ENCODE results near the gene HOXD12.

The HOXD12 gene

DNA sequence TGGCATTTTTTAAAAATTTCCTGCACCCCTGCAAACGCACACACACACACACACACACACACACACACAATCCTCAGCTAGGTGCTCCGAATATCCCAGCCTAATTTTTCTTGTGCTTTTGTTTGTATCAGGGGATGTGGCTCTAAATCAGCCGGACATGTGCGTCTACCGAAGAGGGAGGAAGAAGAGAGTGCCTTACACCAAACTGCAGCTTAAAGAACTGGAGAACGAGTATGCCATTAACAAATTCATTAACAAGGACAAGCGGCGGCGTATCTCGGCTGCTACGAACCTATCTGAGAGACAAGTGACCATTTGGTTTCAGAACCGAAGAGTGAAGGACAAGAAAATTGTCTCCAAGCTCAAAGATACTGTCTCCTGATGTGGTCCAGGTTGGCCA is 5.2 kb upstream of the HOXD12 start:
- DNase-seq = no peak

- no peak for DNase-seq
Observed at GRCh38 chr2:176095421-176095820, 4.2 kb upstream of the HOXD12 start.

DNA sequence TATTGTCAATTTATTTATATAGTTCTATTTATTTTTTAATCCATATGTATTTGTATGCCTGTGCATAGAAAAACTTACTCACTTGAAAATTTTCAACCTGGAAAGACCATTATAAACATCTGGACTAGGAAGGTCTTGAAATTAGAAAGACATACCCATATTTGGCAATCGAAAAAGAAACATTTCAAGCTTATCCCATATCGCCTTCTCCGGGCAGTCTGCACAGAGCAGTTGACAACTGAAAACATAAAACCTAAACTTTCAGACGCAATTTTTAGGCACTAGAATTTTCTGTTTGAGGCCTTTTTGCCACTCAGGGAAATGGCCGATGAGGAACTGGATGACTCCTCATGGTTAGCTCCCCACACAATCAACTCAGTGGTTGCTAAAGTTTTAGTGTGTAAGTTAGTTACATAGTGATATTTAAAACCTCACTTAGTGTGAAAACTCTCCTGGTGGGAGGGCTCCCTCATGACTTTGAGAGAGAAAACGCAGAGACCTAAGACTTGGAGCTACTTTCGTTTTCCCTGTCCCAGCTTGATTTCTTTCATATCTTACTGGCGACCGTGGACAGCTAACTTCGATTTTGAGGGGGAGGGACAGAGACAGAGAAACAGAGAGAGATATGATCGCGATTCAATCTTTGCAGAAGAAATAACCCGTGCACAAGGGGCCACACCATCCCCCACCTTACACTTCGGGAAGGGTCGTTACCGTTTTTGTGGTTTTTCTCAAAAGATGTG is 3.2 kb upstream of the HOXD12 start:
- no peak for DNase-seq

GRCh38 chr2:176096986-176097819 is 2.4 kb upstream of the HOXD12 start:
- peak; percentile 38 for DNase-seq

- DNase-seq = no peak
Observed at GRCh38 chr2:176097820-176098365, 1.7 kb upstream of the HOXD12 start.

- DNase-seq = no peak
Observed at GRCh38 chr2:176098366-176099158, 1.0 kb upstream of the HOXD12 start.

GRCh38 chr2:176099159-176099727 is 352 bp upstream of the HOXD12 start:
- no peak for DNase-seq

DNA sequence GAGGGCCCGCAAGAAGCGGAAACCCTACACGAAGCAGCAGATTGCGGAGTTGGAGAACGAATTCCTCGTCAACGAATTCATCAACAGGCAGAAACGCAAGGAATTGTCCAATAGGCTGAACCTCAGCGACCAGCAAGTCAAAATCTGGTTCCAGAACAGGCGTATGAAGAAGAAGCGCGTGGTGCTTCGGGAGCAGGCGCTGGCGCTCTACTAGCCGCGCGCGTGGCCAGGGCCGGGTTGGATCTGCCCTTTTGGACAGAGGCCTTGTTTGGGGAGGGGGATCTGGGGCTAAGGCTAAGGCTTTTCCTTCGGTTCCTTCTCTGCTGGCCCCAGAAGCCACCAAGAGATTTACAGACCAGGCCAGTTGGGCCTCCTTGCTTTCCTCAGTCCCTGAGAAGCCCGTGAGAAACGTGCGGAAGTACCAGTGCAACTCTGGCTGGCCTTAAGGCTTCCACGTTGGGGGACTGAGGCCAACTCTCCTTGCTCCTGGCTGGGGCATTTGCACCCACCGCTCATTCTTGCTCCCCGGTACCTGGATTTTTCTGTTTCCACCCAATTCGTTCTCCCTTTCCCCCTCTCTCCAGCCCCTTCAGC is 1.0 kb downstream of the HOXD12 start:
- no peak for DNase-seq

DNA sequence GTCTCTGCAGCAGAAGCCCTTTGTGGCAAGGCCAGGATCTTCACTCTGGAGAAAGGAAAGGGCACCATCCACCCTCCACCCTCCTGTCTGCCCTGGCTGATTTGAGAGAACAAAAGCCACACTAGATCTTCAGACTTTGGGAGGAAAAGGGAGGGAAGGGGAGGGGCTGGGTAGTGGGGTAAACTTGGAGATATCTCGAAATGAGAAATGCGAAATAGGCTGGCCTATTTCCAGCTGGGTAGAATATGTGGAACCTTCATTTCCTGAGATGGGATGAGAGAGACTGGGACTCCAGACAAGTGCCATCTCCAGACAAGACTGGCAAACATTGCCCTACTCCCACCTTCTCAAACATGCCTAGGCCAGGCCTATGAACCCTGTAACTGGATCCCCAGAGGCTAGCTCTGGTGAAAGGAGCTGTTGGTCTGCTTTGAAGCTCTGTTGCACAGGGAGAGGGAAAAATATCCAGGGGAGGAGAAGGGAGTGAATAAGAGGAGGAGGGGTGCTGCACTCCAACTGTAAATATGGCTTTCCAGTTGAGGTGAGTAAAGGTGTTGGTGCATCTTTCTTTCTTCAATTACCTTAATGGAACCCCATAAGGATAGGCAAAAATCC is 1.7 kb downstream of the HOXD12 start:
- no peak for DNase-seq

DNA sequence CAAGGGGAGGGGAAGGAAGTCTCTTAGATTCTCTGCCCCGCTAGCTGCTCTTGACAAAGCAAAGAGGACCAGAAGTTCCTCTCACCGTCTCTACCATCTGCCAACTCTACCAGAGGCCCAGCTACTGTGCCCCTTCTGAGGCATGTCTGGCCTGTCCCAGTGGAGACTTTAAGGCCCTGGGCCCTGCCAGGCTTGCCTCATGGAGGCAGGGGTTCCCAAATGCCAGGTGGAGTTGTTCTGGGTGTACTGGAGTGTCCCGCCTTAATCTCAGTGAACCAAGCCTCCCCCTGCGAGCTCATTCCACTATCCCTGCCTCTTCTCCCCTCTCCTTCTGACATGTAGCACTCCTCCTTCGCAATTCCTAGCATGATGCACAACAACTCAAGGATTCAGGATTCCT is 2.2 kb downstream of the HOXD12 start:
- DNase-seq = no peak

DNA sequence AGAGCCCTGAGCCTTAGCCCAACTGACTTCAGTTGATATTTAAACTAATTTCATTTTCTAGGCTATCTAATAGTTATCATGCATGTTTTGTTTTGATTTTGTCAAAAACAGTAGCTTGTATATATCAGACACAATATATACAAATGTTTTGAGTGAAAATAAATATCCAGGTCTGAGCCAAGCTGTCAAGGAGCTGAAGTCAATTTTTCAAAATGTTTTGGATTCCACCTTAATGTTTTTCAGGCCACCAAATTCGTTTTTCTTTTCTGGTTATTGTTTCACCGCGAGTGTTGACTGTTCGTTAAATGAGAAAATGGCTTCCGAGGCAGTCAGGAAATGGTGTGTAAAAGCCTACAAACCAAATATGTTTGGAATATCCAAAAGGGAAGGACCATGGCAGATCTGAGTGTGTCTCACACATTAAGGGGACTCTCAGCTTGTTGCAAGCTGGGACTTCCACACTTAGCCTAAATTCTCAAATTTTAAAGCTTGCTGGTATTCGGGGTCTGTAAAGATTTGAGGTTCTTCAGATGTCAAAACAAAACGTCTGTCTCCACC is 2.8 kb downstream of the HOXD12 start:
- no peak for DNase-seq

DNA sequence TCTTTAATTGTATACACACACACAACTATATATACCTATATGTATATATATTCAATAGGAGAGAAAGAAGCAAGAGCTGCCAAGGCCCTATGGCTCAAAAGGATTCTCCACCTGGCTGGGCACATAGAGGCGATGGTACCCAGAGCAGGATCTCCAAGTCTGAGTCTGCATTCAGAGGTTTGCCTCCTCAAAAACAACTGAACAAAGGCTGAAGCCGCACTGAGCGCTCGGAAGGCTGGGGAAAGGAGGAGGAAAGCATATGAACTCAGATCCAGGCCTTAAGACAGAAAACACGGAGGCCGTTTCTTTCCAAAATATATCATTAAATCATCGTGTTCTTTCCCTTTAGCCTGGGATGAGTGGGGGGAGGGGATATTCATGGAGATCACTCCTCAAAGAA is 3.6 kb downstream of the HOXD12 start:
- no peak for DNase-seq

GRCh38 chr2:176103742-176104315 is 4.2 kb downstream of the HOXD12 start:
- no peak for DNase-seq

DNA sequence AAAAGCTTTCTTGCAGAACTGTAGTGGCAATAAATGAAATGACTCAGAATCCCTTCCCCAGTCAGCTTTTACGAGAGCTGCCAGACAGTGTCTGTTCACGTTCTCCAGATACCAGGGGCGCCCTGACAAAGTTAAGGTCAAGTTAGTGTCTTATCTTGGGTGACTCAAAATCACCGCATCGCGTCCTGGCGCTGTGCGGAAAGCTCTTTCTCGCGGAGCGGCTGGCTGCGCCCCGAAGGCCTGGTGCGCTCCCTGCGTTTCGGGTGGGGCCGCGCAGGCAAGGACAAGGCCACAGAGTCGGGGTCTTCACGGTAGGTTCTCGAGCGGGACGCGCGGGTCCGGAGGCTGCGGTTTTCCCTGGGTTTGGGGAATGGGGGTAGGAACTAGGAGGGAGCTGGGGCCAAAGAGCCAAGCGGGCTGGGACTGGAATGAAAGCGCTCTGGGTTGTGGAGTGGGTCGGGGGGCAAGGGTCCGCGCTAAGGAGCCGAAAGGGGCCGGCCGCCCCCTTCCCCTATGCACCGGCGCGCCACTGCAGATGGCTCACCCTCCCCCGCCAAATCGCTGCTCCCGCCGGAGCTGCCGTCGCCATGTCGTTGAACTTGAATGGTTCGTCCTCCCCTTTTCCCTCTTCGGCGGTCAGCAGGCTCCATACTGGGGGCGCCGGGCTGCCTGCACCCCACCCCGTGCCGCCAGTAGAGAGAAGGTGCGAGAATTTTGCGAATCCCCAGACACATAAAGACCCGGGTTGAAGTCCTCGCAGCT is 4.9 kb downstream of the HOXD12 start:
- no peak for DNase-seq

- DNase-seq = no peak
Observed at GRCh38 chr2:176105078-176105729, 5.6 kb downstream of the HOXD12 start.

DNA sequence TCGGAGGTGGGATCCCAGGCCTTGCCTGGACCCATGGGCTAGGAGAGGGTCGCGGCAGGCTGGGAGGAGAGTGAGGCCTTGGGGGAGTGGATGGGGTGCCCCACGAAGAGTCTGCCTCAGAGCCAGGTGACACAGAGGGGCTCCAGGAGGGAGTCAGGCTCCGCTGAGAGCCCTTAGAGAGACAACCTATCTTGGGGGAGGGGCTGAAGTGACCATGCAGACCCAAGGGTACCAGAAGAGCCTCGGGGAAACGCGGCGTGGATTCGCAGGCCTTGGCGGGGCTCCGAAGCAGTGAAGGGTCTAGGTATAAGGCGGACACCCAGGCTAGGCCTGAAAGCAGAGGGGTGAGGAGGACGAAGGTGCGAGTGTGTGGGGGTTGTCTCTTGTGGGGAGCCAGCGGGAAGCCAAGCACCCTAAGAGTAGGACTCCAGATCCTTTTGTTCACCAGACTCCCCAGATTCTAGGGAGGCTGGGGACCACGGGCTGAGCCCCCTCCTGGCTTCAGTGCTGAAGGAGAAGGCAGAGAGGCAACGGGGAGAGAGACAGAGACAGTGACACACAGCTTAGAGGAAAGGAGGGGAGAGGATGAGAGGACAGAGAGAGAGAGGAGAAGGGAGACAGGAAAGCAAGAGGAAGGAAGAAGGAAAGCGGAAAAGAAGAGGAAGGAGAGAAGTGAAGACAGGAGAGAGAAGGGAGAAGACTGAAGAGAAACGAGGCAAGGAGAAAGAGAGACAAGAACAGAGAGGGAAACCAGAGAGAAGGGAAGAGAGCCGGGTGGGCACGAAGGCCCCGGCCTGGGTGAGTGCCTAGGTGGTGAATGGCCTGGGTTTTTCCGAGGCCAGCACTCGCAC is 6.4 kb downstream of the HOXD12 start:
- DNase-seq = no peak

- no peak for DNase-seq
Observed at GRCh38 chr2:176106581-176107539, 7.3 kb downstream of the HOXD12 start, which contains the start of gene HOXD11. Gene HOXD11 (plus strand): TSS chr2:176107280. CDS start chr2:176107356, 76 bp downstream.
